ENCODE data around the gene SMARCC1.

- TF ChIP-seq CTCF (IDR thresholded peaks at IDR 0.05; ENCODE audit: insufficient read depth, low read length, poor library complexity, severe bottlenecking), result no peak
- TF ChIP-seq EZH2phosphoT487 (conservative IDR thresholded peaks at IDR 0.05; ENCODE audit: low read length), result no peak
Observed at GRCh38 chr3:47722859-47723258, 58.8 kb downstream of the SMARCC1 start.
